HL-60 (cell line): ENCODE measurements around the gene FOXO3.

Experiments
- CTCF ChIP-seq: IDR thresholded peaks from one replicate; pipeline ENCODE4 v1.5.1; 2011; ENCODE audit warnings: low read length, control low read depth, inconsistent platforms; ENCODE audit not compliant: insufficient read depth
- GABPA ChIP-seq: IDR thresholded peaks from 2 replicates; pipeline ENCODE4 v1.6.1; 2012; ENCODE audit warnings: low read depth
- POLR2AphosphoS5 ChIP-seq: IDR thresholded peaks from 2 replicates; pipeline ENCODE4 v1.6.1; 2012; ENCODE audit warnings: low read depth
- REST ChIP-seq: IDR thresholded peaks from 2 replicates; pipeline ENCODE4 v1.6.1; 2012; ENCODE audit warnings: low read depth; ENCODE audit not compliant: insufficient replicate concordance
- SPI1 ChIP-seq: IDR thresholded peaks from 2 replicates; pipeline ENCODE4 v1.6.1; 2012; ENCODE audit warnings: low read depth, mild to moderate bottlenecking, borderline replicate concordance

- no peak for TF ChIP-seq CTCF
- TF ChIP-seq REST: no peak
- no peak for TF ChIP-seq POLR2AphosphoS5
- no peak for TF ChIP-seq SPI1
- no peak for TF ChIP-seq GABPA
Measured at GRCh38 chr6:108610270-108610839, 49.6 kb downstream of the FOXO3 start.
